Measurements from ENCODE around the gene SNX14.

DNA sequence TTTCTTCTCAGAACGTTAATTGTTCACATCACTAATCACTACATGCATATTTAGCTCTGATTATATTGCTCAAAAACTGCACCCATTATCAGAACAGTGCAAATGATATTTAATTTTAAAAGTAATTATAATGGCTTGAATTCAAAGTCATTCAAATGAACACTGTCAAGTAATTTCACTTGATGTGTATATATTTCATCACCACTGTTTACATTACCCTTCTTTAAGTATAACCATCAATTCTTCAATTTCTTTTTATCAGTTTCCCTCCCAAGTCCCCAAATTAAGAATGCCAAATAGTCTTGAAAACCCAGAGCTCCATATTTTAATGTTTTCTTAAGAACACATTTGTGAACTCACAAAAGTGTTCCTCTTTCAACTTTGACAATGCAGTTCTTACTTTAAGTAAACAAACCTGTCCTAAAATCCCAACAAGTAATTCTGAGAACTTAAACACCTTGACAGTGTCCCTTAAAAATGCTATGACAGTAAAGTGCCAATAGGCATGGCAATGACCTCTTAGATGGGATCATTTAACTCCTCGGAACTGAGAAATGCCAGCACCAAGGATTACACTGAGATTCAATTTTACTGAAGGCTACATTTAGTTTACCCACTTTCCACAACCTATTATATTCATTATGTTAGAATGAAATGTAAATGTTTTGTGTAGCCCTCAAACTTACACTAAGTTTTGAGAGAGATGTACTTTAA, 16.7 kb upstream of the SNX14 start:
- TF ChIP-seq, protein P1, sequence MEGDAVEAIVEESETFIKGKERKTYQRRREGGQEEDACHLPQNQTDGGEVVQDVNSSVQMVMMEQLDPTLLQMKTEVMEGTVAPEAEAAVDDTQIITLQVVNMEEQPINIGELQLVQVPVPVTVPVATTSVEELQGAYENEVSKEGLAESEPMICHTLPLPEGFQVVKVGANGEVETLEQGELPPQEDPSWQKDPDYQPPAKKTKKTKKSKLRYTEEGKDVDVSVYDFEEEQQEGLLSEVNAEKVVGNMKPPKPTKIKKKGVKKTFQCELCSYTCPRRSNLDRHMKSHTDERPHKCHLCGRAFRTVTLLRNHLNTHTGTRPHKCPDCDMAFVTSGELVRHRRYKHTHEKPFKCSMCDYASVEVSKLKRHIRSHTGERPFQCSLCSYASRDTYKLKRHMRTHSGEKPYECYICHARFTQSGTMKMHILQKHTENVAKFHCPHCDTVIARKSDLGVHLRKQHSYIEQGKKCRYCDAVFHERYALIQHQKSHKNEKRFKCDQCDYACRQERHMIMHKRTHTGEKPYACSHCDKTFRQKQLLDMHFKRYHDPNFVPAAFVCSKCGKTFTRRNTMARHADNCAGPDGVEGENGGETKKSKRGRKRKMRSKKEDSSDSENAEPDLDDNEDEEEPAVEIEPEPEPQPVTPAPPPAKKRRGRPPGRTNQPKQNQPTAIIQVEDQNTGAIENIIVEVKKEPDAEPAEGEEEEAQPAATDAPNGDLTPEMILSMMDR (IDR thresholded peaks at IDR 0.05; ENCODE audit: control extremely low read depth in 1 of 3, insufficient read depth in 1 of 3, low read depth in 1 of 3, low read length in 3 of 3): no peak
- TF ChIP-seq EP300 (IDR thresholded peaks at IDR 0.05; ENCODE audit: borderline replicate concordance in 1 of 2, low read depth in 2 of 2, low read length in 2 of 2): no peak
- TF ChIP-seq BCL11A (IDR thresholded peaks at IDR 0.05; ENCODE audit: low read depth in 2 of 2, low read length in 2 of 2): no peak
- no peak for TF ChIP-seq YY1 (IDR thresholded peaks at IDR 0.05; ENCODE audit: low read depth, low read length)
- no peak for TF ChIP-seq RNF2 (IDR thresholded peaks at IDR 0.05; ENCODE audit: borderline replicate concordance, low read depth, low read length, missing control alignments, poor library complexity, severe bottlenecking)
- TF ChIP-seq POLR2A (IDR thresholded peaks at IDR 0.05; ENCODE audit: control extremely low read depth in 1 of 2, low read depth in 2 of 2, low read length in 2 of 2): no peak
- no peak for TF ChIP-seq CBX8 (IDR thresholded peaks at IDR 0.05; ENCODE audit: borderline replicate concordance, low read depth, low read length)
- no peak for TF ChIP-seq SP1 (IDR thresholded peaks at IDR 0.05; ENCODE audit: low read depth, low read length)
- TF ChIP-seq, protein P2, sequence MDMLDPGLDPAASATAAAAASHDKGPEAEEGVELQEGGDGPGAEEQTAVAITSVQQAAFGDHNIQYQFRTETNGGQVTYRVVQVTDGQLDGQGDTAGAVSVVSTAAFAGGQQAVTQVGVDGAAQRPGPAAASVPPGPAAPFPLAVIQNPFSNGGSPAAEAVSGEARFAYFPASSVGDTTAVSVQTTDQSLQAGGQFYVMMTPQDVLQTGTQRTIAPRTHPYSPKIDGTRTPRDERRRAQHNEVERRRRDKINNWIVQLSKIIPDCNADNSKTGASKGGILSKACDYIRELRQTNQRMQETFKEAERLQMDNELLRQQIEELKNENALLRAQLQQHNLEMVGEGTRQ (IDR thresholded peaks at IDR 0.05; ENCODE audit: low read length): no peak

Measured in H1 (cell line).